ENCODE measurements around the gene ETNPPL. TPM values are rescaled to one million over a fixed set of nuclear protein-coding genes. Genes with fewer than 3 reads are reported as not detected.
A peak's percentile ranks its signal among the peaks of the same experiment; 100 is the strongest.

ETNPPL gene
- total RNA-seq, 4 donors from 2014 or later = 2.2 TPM; not detected in 3

GRCh38 chr4:108763226-108763593 is 357 bp upstream of the ETNPPL start:
- in situ Hi-C loops (cut with MboI; ENCODE audit: low sequenced_read_pairs in 4 of 4) (no loop called here), intact Hi-C loops (cut with DNase I; ENCODE audit: low total_unique reads) (no loop called here)
- H3K27ac ChIP-seq = no peak overlapping the region

GRCh38 chr4:108758498-108758897 is 4.4 kb downstream of the ETNPPL start:
- no peaks in the 10 kb centered on the region for H3K9me3 ChIP-seq
- TF ChIP-seq CTCF (IDR thresholded peaks at IDR 0.05 in 4 of 5, conservative IDR thresholded peaks at IDR 0.05 in 1 of 5) = no peak
- no peak for ATAC-seq
- intact Hi-C loops (cut with DNase I; ENCODE audit: low total_unique reads) = no loop called here
- no peak overlapping the region for H3K4me3 ChIP-seq
- no peaks in the 10 kb centered on the region for H3K36me3 ChIP-seq
- peaks cover 0 to 7% of the 10 kb centered on the region in 2 donors for H3K4me1 ChIP-seq
- H3K27ac ChIP-seq = no peak overlapping the region
- no peak for DNase-seq
- in situ Hi-C loops (cut with MboI; ENCODE audit: low sequenced_read_pairs in 4 of 4) = no loop called here
- H3K27me3 ChIP-seq = no peaks in the 10 kb centered on the region

More at GRCh38 chr4:108763226-108763593, 357 bp upstream of the ETNPPL start:
- Histone ChIP-seq H3K9me3 (no peaks in the 10 kb centered on the region), H3K4me3 (peak overlapping the region; percentile 56 to 63 (median 60)), H3K4me1 (peaks cover 0 to 7% of the 10 kb centered on the region in 2 donors), H3K27me3 (no peaks in the 10 kb centered on the region), H3K36me3 (no peaks in the 10 kb centered on the region)
- no peak for TF ChIP-seq CTCF (IDR thresholded peaks at IDR 0.05 in 4 of 5, conservative IDR thresholded peaks at IDR 0.05 in 1 of 5)
- no peak for TF ChIP-seq POLR2A (IDR thresholded peaks at IDR 0.05)
- DNase-seq = no peak
- ATAC-seq = no peak

GRCh38 chr4:108754327-108754726 is 8.5 kb downstream of the ETNPPL start:
- intact Hi-C loops (cut with DNase I; ENCODE audit: low total_unique reads) = no loop called here
- Histone ChIP-seq H3K36me3 (no peaks in the 10 kb centered on the region), H3K27ac (no peak overlapping the region), H3K4me1 (no peaks in the 10 kb centered on the region), H3K27me3 (no peaks in the 10 kb centered on the region), H3K9me3 (no peaks in the 10 kb centered on the region), H3K4me3 (no peak overlapping the region)
- DNase-seq = no peak
- TF ChIP-seq POLR2A (IDR thresholded peaks at IDR 0.05) (no peak), CTCF (IDR thresholded peaks at IDR 0.05 in 4 of 5, conservative IDR thresholded peaks at IDR 0.05 in 1 of 5) (no peak)
- no peak for ATAC-seq
- in situ Hi-C loops (cut with MboI; ENCODE audit: low sequenced_read_pairs in 4 of 4) = no loop called here

GRCh38 chr4:108751321-108751720 is 11.5 kb downstream of the ETNPPL start:
- no peak overlapping the region for H3K27ac ChIP-seq
- H3K9me3 ChIP-seq = no peaks in the 10 kb centered on the region
- no peaks in the 10 kb centered on the region for H3K27me3 ChIP-seq
- no peak for ATAC-seq
- no peaks in the 10 kb centered on the region for H3K4me1 ChIP-seq
- in situ Hi-C loops (cut with MboI; ENCODE audit: low sequenced_read_pairs in 4 of 4) = no loop called here
- TF ChIP-seq POLR2A (IDR thresholded peaks at IDR 0.05) (no peak), CTCF (IDR thresholded peaks at IDR 0.05 in 4 of 5, conservative IDR thresholded peaks at IDR 0.05 in 1 of 5) (no peak)
- no peak overlapping the region for H3K4me3 ChIP-seq
- no peak for DNase-seq
- no peaks in the 10 kb centered on the region for H3K36me3 ChIP-seq
- intact Hi-C loops (cut with DNase I; ENCODE audit: low total_unique reads) = no loop called here

- in situ Hi-C loops (cut with MboI; ENCODE audit: low sequenced_read_pairs in 4 of 4) = no loop called here
- Histone ChIP-seq H3K9me3 (no peaks in the 10 kb centered on the region), H3K27ac (no peak overlapping the region), H3K27me3 (no peaks in the 10 kb centered on the region), H3K4me1 (no peaks in the 10 kb centered on the region), H3K36me3 (no peaks in the 10 kb centered on the region), H3K4me3 (no peak overlapping the region)
- ATAC-seq (no peak), DNase-seq (no peak)
- intact Hi-C loops (cut with DNase I; ENCODE audit: low total_unique reads) = no loop called here
- TF ChIP-seq POLR2A (IDR thresholded peaks at IDR 0.05) = no peak
- no peak for TF ChIP-seq CTCF (IDR thresholded peaks at IDR 0.05 in 4 of 5, conservative IDR thresholded peaks at IDR 0.05 in 1 of 5)
These were observed 13.7 kb downstream of the ETNPPL start for GRCh38 chr4:108749119-108749518.
